Inflammatory macrophage (primary cell): Measurements from ENCODE around the gene TBCEL.
"Not testable (repeated sequence)": the region's sequence is repeated elsewhere in the genome, so short reads cannot be mapped to it uniquely, and the experiment has no call there.

Experiments
- DNase-seq, 2 donors: peaks; one replicate each; pipeline ENCODE4 v3.0.0-alpha.2; 2020 to 2022
- total RNA-seq, 18 experiments: gene quantifications; one replicate each; lab custom pipeline; 2026; ENCODE audit warnings: mixed read lengths in 6 of 18, inconsistent platforms in 2 of 18; lab: John Stamatoyannopoulos, UW

The TBCEL gene
- 2.4 to 21.5 (median 10.9) reads per million in 18 experiments for total RNA-seq

- DNase-seq: peak; percentile 58 to 61
Observed at GRCh38 chr11:121023848-121024751, at the start of gene TBCEL. Gene TBCEL (plus strand): TSS chr11:121024102. CDS start chr11:121045691, 21,589 bp downstream.

GRCh38 chr11:120974466-120974865 is 49.4 kb upstream of the TBCEL start:
- no peak for DNase-seq

GRCh38 chr11:120974965-120975364 is 48.9 kb upstream of the TBCEL start:
- no peak for DNase-seq

GRCh38 chr11:120977266-120978137 is 46.4 kb upstream of the TBCEL start:
- no peak for DNase-seq

- no peak for DNase-seq
Observed at GRCh38 chr11:120978701-120979100, 45.2 kb upstream of the TBCEL start.

- peak; percentile 7 to 20 for DNase-seq
Observed at GRCh38 chr11:120985718-120986569, 38.0 kb upstream of the TBCEL start.

- DNase-seq: no peak
Observed at GRCh38 chr11:120988603-120989002, 35.3 kb upstream of the TBCEL start.

- no peak for DNase-seq
Observed at GRCh38 chr11:120991830-120992686, 31.8 kb upstream of the TBCEL start.

- no peak for DNase-seq
Observed at GRCh38 chr11:120994091-120994859, 29.6 kb upstream of the TBCEL start.

GRCh38 chr11:120995184-120995583 is 28.7 kb upstream of the TBCEL start:
- DNase-seq: no peak

GRCh38 chr11:120996973-120997372 is 26.9 kb upstream of the TBCEL start:
- no peak for DNase-seq

- DNase-seq: no peak
Observed at GRCh38 chr11:120998581-120998980, 25.3 kb upstream of the TBCEL start.

- no peak for DNase-seq
Observed at GRCh38 chr11:121004206-121004840, 19.6 kb upstream of the TBCEL start.

- no peak for DNase-seq
Observed at GRCh38 chr11:121006922-121007321, 17.0 kb upstream of the TBCEL start.

GRCh38 chr11:121008551-121008950 is 15.4 kb upstream of the TBCEL start:
- DNase-seq: no peak

GRCh38 chr11:121012091-121012490 is 11.8 kb upstream of the TBCEL start:
- no peak for DNase-seq

- no peak for DNase-seq
Observed at GRCh38 chr11:121018746-121019145, 5.2 kb upstream of the TBCEL start.

- DNase-seq: not testable (repeated sequence)
Observed at GRCh38 chr11:121021718-121022117, 2.2 kb upstream of the TBCEL start.

GRCh38 chr11:121024989-121025388 is 1.1 kb downstream of the TBCEL start:
- no peak for DNase-seq

- no peak for DNase-seq
Observed at GRCh38 chr11:121029153-121029552, 5.3 kb downstream of the TBCEL start.
